Right lung (tissue), 5 donors: Measurements from ENCODE around the gene RCC1. TPM values are rescaled to one million over a fixed set of nuclear protein-coding genes. Genes with fewer than 3 reads are reported as not detected.
"Not testable (repeated sequence)": the region's sequence is repeated elsewhere in the genome, so short reads cannot be mapped to it uniquely, and the experiment has no call there.

Experiments used
- DNase-seq, 2 donors: peaks; one replicate each; pipeline ENCODE4 v3.0.0-alpha.2; 2013
- polyA plus RNA-seq, 5 donors: library from polyadenylated mRNA; unstranded; fragments of 120-200 nt; gene quantifications; one replicate each; pipeline versions ENCODE4 v1.2.1 to v1.2.3, GENCODE V29; 2013; ENCODE audit warnings: inconsistent platforms in 1 of 5, low replicate concordance in 1 of 5; ENCODE audit not compliant: insufficient read length in 5 of 5, insufficient read depth in 1 of 5

RCC1 gene
- polyA plus RNA-seq, 5 donors, result 35.1 to 48.1 (median 41.3) TPM

GRCh38 chr1:28541414-28542015 lies 35.7 kb downstream of the RCC1 start:
- not testable (repeated sequence) for DNase-seq

- no peak for DNase-seq
Observed at GRCh38 chr1:28545246-28545628, 39.4 kb downstream of the RCC1 start.

- no peak for DNase-seq
Observed at GRCh38 chr1:28548318-28548717, 42.5 kb downstream of the RCC1 start.

GRCh38 chr1:28551381-28551780 lies 45.5 kb downstream of the RCC1 start:
- DNase-seq, result no peak

GRCh38 chr1:28552758-28553663 lies 47.2 kb downstream of the RCC1 start, which contains the start of gene TRNAU1AP:
Gene TRNAU1AP, plus strand, starts transcription at chr1:28553085. Its CDS starts 26 bp downstream, at chr1:28553111.
- peak; percentile 97 for DNase-seq

- DNase-seq, result no peak
Observed at GRCh38 chr1:28560886-28561285, 55.0 kb downstream of the RCC1 start.

GRCh38 chr1:28564310-28564709 lies 58.5 kb downstream of the RCC1 start:
- DNase-seq, result no peak

GRCh38 chr1:28565040-28565439 lies 59.2 kb downstream of the RCC1 start:
- DNase-seq, result no peak

GRCh38 chr1:28565726-28566125 lies 59.9 kb downstream of the RCC1 start:
- DNase-seq, result no peak

- DNase-seq, result no peak
Observed at GRCh38 chr1:28566931-28567330, 61.1 kb downstream of the RCC1 start.

GRCh38 chr1:28571911-28572310 lies 66.1 kb downstream of the RCC1 start:
- DNase-seq, result no peak

GRCh38 chr1:28572891-28573290 lies 67.0 kb downstream of the RCC1 start:
- DNase-seq, result not testable (repeated sequence)

- DNase-seq, result no peak
Observed at GRCh38 chr1:28573564-28573963, 67.7 kb downstream of the RCC1 start.

GRCh38 chr1:28577052-28577678 lies 71.3 kb downstream of the RCC1 start:
- DNase-seq, result no peak

GRCh38 chr1:28577738-28578536 lies 72.1 kb downstream of the RCC1 start:
- DNase-seq, result no peak

GRCh38 chr1:28578696-28579218 lies 72.9 kb downstream of the RCC1 start:
- no peak for DNase-seq

GRCh38 chr1:28579401-28579800 lies 73.6 kb downstream of the RCC1 start:
- DNase-seq, result no peak

- peak in 1 of 2 donors; percentile 20 for DNase-seq
Observed at GRCh38 chr1:28580722-28581530, 75.1 kb downstream of the RCC1 start.

GRCh38 chr1:28581531-28582247 lies 75.8 kb downstream of the RCC1 start:
- peak; percentile 94 to 95 for DNase-seq

GRCh38 chr1:28582248-28582615 lies 76.4 kb downstream of the RCC1 start:
- DNase-seq, result no peak
